HG03196 (cell line): ENCODE measurements around the gene TGFBI.
"Not testable (repeated sequence)": the region's sequence is repeated elsewhere in the genome, so short reads cannot be mapped to it uniquely, and the experiment has no call there.

ENCODE experiments used
- ATAC-seq: cut with Tn5 transposase; IDR thresholded peaks from one replicate; pipeline ENCODE4 v1.9.1; 2021; ENCODE audit not compliant: unreplicated experiment

The TGFBI gene

DNA sequence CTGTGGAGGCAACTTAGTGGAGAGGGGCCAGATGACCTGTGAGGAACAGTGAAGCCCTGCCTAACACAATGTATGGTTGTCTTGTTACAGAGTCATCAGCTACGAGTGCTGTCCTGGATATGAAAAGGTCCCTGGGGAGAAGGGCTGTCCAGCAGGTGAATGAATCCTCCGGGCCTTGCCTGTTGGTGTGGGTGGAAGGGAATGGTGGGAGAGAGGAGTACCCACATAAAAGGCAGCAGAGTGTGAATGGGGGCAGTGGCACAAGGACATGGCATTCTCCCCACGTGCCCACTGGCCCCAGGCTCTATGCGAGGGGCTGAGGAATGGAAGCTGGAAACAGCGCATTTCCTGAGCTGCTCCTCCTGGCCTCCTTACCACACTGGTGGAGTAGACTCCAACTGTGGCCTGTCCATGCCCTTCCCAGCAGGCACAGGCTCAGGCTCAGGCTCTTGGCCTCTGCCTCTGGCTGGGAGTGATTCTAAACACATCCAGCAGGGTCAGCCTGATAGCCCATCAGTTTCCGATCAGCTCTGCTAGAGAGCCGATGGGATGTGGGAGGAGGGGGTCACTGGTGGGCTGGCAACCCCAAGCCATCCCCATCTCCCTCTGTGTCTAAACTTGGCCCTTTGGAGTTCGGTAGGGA is 15.3 kb downstream of the TGFBI start:
- ATAC-seq = no peak

- not testable (repeated sequence) for ATAC-seq
Observed at GRCh38 chr5:136045026-136045425, 16.2 kb downstream of the TGFBI start.

DNA sequence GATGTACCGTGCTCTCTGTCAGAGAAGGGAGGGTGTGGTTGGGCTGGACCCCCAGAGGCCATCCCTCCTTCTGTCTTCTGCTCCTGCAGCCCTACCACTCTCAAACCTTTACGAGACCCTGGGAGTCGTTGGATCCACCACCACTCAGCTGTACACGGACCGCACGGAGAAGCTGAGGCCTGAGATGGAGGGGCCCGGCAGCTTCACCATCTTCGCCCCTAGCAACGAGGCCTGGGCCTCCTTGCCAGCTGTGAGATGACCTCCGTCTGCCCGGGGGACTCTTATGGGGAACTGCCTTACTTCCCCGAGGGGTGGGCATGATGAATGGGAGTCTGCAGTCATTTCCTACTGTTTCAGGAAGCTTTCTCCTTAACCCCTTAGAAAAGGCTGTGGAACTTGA is 17.5 kb downstream of the TGFBI start:
- ATAC-seq = no peak

DNA sequence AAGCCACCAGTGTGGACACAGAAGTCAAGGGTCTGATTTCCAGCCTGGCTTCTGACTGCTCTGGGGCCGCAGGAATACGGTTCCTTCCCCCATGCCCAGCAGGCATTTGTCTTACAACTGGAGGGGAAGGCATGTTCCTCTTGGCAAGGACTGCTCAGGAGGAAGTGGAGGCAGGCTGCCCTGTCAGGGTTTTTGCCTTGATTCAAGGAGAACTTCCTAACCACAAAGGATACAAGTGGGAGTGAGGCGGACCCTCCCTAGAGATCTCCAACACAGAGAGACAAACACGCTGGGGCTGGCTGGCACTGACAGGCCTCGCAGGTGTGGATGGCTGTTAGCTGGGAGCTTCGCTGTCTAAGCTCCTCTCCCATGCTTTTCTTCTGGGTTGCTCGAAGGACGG is 19.1 kb downstream of the TGFBI start:
- ATAC-seq = no peak

- ATAC-seq = no peak
Observed at GRCh38 chr5:136048966-136049365, 20.2 kb downstream of the TGFBI start.

DNA sequence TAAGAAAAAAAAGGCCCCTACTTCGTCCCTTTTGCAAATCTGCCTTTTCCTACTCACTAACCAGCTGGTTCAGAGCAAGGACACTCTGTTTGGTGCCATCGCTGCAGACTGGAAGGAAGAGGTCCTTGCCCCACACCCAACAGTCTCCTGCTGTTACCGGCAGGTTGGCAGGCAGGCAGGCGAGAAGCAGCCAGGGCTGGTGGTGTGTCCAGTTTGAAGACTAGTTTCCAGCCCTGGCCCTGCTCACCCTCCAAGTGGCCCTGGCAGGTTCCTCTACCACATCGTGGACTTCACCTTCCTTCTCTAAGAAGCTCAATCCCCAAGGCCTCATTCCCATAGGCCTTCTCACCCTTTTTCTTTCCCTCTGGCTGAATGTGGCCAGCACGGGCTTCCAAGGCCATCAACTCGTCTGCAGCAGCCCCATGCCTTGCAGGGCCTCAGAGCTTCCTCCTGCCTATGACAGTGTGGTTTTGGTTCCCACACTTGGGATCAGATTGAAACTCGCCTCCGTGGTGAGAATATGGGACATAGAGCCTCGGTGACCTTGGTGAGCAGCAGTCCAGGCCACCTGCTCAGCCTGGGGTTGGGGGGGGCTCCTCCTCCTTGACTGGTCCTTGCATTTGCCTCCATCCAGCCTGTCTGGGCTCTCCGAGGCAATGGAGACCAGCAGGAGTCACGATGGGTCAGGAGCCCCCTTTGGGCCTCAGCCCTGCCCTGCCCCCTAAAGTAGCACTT is 22.9 kb downstream of the TGFBI start:
- no peak for ATAC-seq

DNA sequence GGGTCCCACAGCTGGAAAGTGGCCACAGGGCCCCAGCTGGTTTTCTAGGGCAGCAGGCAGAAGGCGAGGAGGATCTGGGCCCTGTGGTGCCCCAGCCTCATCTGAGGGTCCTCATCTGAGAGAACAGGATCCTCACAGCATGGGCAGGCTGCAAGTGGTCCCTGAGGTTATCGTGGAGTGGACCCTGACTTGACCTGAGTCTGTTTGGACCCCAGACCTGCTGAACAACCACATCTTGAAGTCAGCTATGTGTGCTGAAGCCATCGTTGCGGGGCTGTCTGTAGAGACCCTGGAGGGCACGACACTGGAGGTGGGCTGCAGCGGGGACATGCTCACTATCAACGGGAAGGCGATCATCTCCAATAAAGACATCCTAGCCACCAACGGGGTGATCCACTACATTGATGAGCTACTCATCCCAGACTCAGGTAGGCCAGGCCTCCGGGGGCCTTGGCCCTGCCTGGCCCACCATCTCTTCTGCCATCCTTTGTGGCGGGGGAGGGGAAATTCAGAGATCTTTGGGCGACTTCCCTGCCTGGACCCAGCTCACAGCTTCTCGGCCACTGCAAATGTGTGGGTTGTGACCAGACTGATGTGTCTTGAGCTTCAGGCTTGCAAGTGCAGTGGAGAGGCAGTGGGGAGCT is 24.0 kb downstream of the TGFBI start:
- ATAC-seq = no peak

GRCh38 chr5:136053336-136054141 is 24.8 kb downstream of the TGFBI start:
- no peak for ATAC-seq

DNA sequence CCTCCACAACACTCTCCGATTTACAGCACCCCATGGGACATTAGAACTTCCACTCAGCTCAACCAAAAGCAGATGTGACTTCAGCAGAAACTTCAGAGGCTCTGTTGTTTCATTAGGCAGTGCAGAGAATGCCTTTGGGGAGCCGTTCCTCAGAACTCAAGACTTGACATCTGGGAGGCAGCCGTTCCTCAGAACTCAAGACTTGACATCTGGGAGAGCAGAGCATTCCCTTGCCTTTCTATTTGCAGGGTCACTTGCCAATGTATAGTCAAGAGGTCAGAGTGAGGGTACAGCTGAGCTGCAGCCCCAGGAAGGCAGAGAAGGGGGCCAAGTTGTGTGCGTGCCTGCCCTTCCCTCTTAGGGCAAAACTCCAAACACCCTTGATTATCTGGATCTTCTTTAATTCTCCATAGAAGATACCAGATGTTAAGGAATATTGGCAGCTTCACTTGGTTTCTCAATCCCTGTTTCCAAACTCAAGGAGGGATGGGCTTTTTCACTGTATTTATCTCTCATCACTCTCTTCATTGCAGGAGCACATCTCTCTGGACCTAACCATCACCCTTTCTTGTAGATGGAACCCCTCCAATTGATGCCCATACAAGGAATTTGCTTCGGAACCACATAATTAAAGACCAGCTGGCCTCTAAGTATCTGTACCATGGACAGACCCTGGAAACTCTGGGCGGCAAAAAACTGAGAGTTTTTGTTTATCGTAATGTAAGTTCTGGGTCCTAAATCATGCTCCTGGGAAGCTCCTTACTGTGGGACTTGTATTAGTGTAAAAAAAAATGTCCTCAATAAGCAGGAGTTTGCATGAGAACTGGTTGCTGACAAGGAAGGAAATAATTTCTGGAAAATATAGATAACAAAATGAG is 25.6 kb downstream of the TGFBI start:
- ATAC-seq = no peak

GRCh38 chr5:136055612-136056309 is 27.0 kb downstream of the TGFBI start:
- no peak for ATAC-seq

GRCh38 chr5:136056336-136056735 is 27.5 kb downstream of the TGFBI start:
- no peak for ATAC-seq

DNA sequence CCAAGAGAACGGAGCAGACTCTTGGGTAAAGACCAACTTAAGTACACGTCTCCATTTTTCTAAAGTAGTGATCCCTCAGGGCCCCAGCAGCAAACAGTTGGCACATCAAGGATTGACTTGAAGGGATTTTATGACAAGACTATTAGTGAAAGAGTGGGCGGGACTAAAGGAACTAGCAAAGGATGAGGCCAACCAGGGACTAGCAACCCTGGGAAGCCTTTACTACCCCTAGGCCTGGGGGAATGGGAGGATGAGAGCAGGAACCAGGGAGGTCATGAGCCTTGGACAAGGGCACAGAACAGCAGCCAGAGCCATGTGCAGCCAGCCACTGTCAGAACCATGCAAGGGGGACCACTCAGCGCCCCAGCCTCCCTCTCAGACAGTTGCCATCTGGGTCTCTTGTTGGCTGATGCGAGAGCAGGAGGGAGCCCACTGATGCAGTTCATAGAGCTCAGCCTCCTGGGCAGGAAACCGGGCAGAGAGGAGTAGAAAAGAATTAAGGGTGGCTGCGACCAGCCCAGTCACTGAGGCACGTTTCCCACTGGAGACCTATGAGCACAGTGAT is 28.1 kb downstream of the TGFBI start:
- ATAC-seq = no peak

DNA sequence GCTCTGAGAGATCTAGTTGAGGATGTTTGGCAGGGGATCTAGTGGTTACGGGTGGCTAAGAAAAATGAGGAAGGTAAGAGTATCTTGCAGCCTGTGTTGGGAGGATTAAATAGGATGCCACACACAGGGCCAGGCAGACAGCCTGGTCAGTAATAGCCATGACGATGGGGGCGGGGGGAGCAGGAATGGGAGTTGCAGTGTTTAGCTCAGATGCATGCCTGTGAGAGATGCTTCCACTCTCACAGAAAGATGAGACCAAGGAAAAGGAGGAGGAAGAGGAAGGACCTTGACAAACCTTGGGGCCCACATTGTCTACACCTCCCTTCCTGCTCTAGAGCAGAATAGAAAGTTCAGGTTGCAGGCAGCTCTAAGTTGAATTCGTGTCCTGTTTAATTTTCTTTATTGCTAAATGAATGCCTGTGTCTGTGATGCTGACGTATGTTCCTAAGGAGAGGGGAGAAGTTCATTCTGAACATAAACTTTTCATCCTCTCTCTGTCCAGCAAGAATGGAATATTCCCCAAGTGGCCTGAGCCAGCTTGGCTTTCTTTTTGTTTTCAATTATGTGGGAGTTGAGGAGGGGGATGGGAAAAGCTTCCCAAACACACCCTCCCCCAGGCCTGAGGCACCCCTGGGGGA is 28.7 kb downstream of the TGFBI start:
- ATAC-seq = no peak

- ATAC-seq = no peak
Observed at GRCh38 chr5:136058039-136058971, 29.5 kb downstream of the TGFBI start.

DNA sequence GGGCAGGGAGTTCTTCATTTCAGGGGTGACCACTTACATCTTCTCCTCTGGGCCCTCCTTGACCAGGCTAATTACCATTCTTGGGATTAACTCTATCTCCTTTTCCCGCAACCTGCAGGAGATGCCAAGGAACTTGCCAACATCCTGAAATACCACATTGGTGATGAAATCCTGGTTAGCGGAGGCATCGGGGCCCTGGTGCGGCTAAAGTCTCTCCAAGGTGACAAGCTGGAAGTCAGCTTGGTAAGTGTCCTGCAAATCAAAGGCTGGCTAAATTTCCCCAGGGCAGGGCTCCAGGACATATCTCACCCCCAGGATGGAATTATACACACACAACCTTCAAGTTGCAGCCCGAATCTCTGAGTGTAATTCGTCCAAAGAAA is 30.2 kb downstream of the TGFBI start:
- no peak for ATAC-seq

- ATAC-seq = no peak
Observed at GRCh38 chr5:136060963-136061362, 32.2 kb downstream of the TGFBI start.

GRCh38 chr5:136061630-136062365 is 33.0 kb downstream of the TGFBI start:
- no peak for ATAC-seq
